Ishikawa (cell line): ENCODE measurements around the gene ITIH2.

Experiments used
- CEBPB ChIP-seq: IDR thresholded peaks from 2 replicates; pipeline ENCODE4 v1.6.1; 2012
- CREB1 ChIP-seq: IDR thresholded peaks from 2 replicates; pipeline ENCODE4 v1.6.1; 2012; ENCODE audit warnings: low read depth
- EP300 ChIP-seq: IDR thresholded peaks from 2 replicates; pipeline ENCODE4 v1.6.1; 2012; ENCODE audit warnings: borderline replicate concordance
- FOXM1 ChIP-seq: IDR thresholded peaks from 2 replicates; pipeline ENCODE4 v1.6.1; 2012; ENCODE audit warnings: low read depth, borderline replicate concordance
- TCF12 ChIP-seq: IDR thresholded peaks from 2 replicates; pipeline ENCODE4 v1.6.1; 2012; ENCODE audit warnings: low read depth
- YY1 ChIP-seq: IDR thresholded peaks from 2 replicates; pipeline ENCODE4 v1.6.1; 2012; ENCODE audit warnings: low read depth
- ZBTB7A ChIP-seq: IDR thresholded peaks from 2 replicates; pipeline ENCODE4 v1.6.1; 2012; ENCODE audit warnings: low read depth

DNA sequence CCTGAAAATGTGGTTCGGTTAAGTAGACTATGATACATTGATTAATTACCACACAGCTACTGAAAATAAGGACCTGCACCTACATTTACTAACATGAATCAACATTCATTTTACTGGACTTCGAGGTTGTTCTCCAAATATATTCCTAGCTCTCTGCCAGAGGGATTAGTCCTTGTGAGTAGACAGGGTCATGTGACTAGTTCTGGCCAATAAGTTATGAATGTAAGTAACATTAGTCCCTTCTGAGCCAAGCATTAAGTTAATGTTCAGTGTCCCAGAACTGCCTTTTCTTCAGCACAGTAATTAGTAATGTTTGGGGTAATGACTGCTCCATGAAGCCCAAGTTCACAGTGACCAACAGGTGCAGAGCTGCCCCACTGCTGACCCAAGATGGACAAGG, 45.6 kb upstream of the ITIH2 start:
- TF ChIP-seq CREB1 (no peak), YY1 (no peak), TCF12 (no peak), EP300 (no peak), CEBPB (no peak), FOXM1 (no peak), ZBTB7A (no peak)
